K562 (cell line): ENCODE results near the gene IDH1. TPM values are rescaled to one million over a fixed set of nuclear protein-coding genes. Genes with fewer than 3 reads are reported as not detected.

Experiments
- CBX3 ChIP-seq, 2 experiments: IDR thresholded peaks; 1 replicate in 1 of 2; 2 replicates in 1 of 2; pipeline ENCODE4 v1.6.1; 2012; ENCODE audit warnings: inconsistent platforms in 2 of 2, low read length in 2 of 2, borderline replicate concordance in 1 of 2, control low read depth in 1 of 2
- CUX1 ChIP-seq: fragments of 200-800 bp; sonication (Bioruptor generic); IDR thresholded peaks from 2 replicates; pipeline ENCODE4 v1.6.1; 2016; ENCODE audit warnings: missing genetic modification characterization, missing compliant biosample characterization
- polyA plus RNA-seq, 8 experiments: library from polyadenylated mRNA; depleted of rRNA in 4 of 8; stranded (reverse) in 5 of 8; unstranded in 3 of 8; fragments of >200 nt; fragmentation: Nextera tagmentation in 2 of 8; fragmentation: Illumina TruSeq in 1 of 8; extraction: Ambion mirVana in 2 of 8; extraction: Trizol in 1 of 8; gene quantifications; 2 replicates each; pipeline versions ENCODE4 v1.2.1 to v1.2.3, GENCODE V29; 2011 to 2014; ENCODE audit warnings: inconsistent platforms in 1 of 8, missing spikeins in 1 of 8
- total RNA-seq, 7 experiments: library from RNA; depleted of rRNA in 6 of 7; stranded (reverse); fragments of >200 nt in 6 of 7; fragmentation: Illumina TruSeq in 2 of 7; extraction: Trizol in 2 of 7; gene quantifications; 2 replicates each; pipeline versions ENCODE4 v1.2.1 to v1.2.3, GENCODE V29; 2011 to 2021; ENCODE audit warnings: low replicate concordance in 1 of 7
- TF ChIP-seq, protein P1 (sequence below): IDR thresholded peaks from 2 replicates; pipeline ENCODE4 v1.6.1; 2014; ENCODE audit warnings: antibody characterized with exemption

The IDH1 gene
- total and polyA plus RNA-seq, 9 of the 15 experiments (the other 6 are each of a cell fraction or from before 2014, with no cell fraction given) = 61.9 to 194 (median 101) TPM

GRCh38 chr2:208189069-208189809 is 65.6 kb downstream of the IDH1 start (continued):
- TF ChIP-seq, protein P1, sequence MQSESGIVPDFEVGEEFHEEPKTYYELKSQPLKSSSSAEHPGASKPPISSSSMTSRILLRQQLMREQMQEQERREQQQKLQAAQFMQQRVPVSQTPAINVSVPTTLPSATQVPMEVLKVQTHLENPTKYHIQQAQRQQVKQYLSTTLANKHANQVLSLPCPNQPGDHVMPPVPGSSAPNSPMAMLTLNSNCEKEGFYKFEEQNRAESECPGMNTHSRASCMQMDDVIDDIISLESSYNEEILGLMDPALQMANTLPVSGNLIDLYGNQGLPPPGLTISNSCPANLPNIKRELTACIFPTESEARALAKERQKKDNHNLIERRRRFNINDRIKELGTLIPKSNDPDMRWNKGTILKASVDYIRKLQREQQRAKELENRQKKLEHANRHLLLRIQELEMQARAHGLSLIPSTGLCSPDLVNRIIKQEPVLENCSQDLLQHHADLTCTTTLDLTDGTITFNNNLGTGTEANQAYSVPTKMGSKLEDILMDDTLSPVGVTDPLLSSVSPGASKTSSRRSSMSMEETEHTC = no peak
- TF ChIP-seq CUX1 (CRISPR knock-in tag) (no peak), CBX3 (IDR thresholded peaks at IDR 0.05; ENCODE audit: borderline replicate concordance in 1 of 2, low read length in 2 of 2) (no peak)
